ENCODE measurements around the gene LRP2BP. TPM values are rescaled to one million over a fixed set of nuclear protein-coding genes. Genes with fewer than 3 reads are reported as not detected.
A peak's percentile ranks its signal among the peaks of the same experiment; 100 is the strongest.

The LRP2BP gene
- total and polyA plus RNA-seq, 7 experiments from 2014 or later = 0.58 to 2.4 (median 1.7) TPM

GRCh38 chr4:185351691-185352090, 44.0 kb downstream of the LRP2BP start:
- H3K4me1 Mint-ChIP-seq = peaks cover 0 to 14% (median 0%) of the 10 kb centered on the region in 7 donors
- H3K9me3 Mint-ChIP-seq = peaks cover 0 to 1% (median 0%) of the 10 kb centered on the region in 11 donors
- Histone ChIP-seq H3K27me3 (ENCODE audit: control insufficient read depth in 2 of 2, insufficient read depth in 2 of 2, low read length in 2 of 2) (no peaks in the 10 kb centered on the region), H3K4me3 (ENCODE audit: low read length) (no peak overlapping the region), H3K27ac (ENCODE audit: low read depth, low read length) (no peak overlapping the region), H3K4me1 (ENCODE audit: control insufficient read depth in 2 of 2, insufficient read depth in 2 of 2, low read length in 2 of 2) (no peaks in the 10 kb centered on the region), H3K36me3 (ENCODE audit: control insufficient read depth in 2 of 3, insufficient read depth in 3 of 3, low read length in 3 of 3) (no peaks in the 10 kb centered on the region), H3K9me3 (ENCODE audit: control insufficient read depth in 2 of 3, low read length in 3 of 3) (no peaks in the 10 kb centered on the region)
- ChIA-PET POLR2A (no interaction called here), CTCF (no interaction called here)
- no peak overlapping the region for H3K4me3 Mint-ChIP-seq
- H3K27me3 Mint-ChIP-seq = no peaks in the 10 kb centered on the region
- intact Hi-C loops (cut with micrococcal nuclease) = no loop called here
- ATAC-seq (no peak), DNase-seq (no peak)
- H3K27ac Mint-ChIP-seq = no peak overlapping the region
- peaks cover 32 to 66% (median 48%) of the 10 kb centered on the region in 5 donors for H3K36me3 Mint-ChIP-seq

- CTCF ChIA-PET = no interaction called here
- peaks cover 0 to 1% (median 0%) of the 10 kb centered on the region in 11 donors for H3K9me3 Mint-ChIP-seq
- H3K27ac Mint-ChIP-seq = peak overlapping the region in 1 of 9 donors; percentile 21
- H3K27me3 ChIP-seq (ENCODE audit: control insufficient read depth in 2 of 2, insufficient read depth in 2 of 2, low read length in 2 of 2) = no peaks in the 10 kb centered on the region
- H3K4me1 ChIP-seq (ENCODE audit: control insufficient read depth in 2 of 2, insufficient read depth in 2 of 2, low read length in 2 of 2) = peaks cover 3 to 13% of the 10 kb centered on the region in 2 donors
- intact Hi-C loops (cut with micrococcal nuclease) = no loop called here
- no peaks in the 10 kb centered on the region for H3K9me3 ChIP-seq (ENCODE audit: control insufficient read depth in 2 of 3, low read length in 3 of 3)
- no peaks in the 10 kb centered on the region for H3K27me3 Mint-ChIP-seq
- no peaks in the 10 kb centered on the region for H3K36me3 ChIP-seq (ENCODE audit: control insufficient read depth in 2 of 3, insufficient read depth in 3 of 3, low read length in 3 of 3)
- DNase-seq = no peak
- no peak overlapping the region for H3K4me3 ChIP-seq (ENCODE audit: low read length)
- no peak for ATAC-seq
- no peak overlapping the region for H3K4me3 Mint-ChIP-seq
- H3K36me3 Mint-ChIP-seq = peaks cover 23 to 59% (median 42%) of the 10 kb centered on the region in 5 donors
- peaks cover 11 to 35% (median 14%) of the 10 kb centered on the region in 7 donors for H3K4me1 Mint-ChIP-seq
- POLR2A ChIA-PET = no interaction called here
- no peak overlapping the region for H3K27ac ChIP-seq (ENCODE audit: low read depth, low read length)
Measured at GRCh38 chr4:185346975-185347601, 48.6 kb downstream of the LRP2BP start.

- no peak overlapping the region for H3K27ac ChIP-seq (ENCODE audit: low read depth, low read length)
- H3K4me3 ChIP-seq (ENCODE audit: low read length) = no peak overlapping the region
- no peaks in the 10 kb centered on the region for H3K36me3 ChIP-seq (ENCODE audit: control insufficient read depth in 2 of 3, insufficient read depth in 3 of 3, low read length in 3 of 3)
- POLR2A ChIA-PET = no interaction called here
- Mint-ChIP-seq H3K27ac (peak overlapping the region in 7 of 9 donors; percentile 44 to 92 (median 74)), H3K4me1 (peaks cover 11 to 49% (median 19%) of the 10 kb centered on the region in 7 donors), H3K36me3 (peaks cover 16 to 50% (median 41%) of the 10 kb centered on the region in 5 donors), H3K4me3 (peak overlapping the region in 8 of 10 donors; percentile 14 to 70 (median 50)), H3K9me3 (peaks cover 0 to 1% (median 0%) of the 10 kb centered on the region in 11 donors), H3K27me3 (no peaks in the 10 kb centered on the region)
- no peaks in the 10 kb centered on the region for H3K27me3 ChIP-seq (ENCODE audit: control insufficient read depth in 2 of 2, insufficient read depth in 2 of 2, low read length in 2 of 2)
- CTCF ChIA-PET = no interaction called here
- H3K4me1 ChIP-seq (ENCODE audit: control insufficient read depth in 2 of 2, insufficient read depth in 2 of 2, low read length in 2 of 2) = peaks cover 3 to 13% of the 10 kb centered on the region in 2 donors
- ATAC-seq (no peak), DNase-seq (peak in 2 of 9 donors; percentile 1 to 8)
- intact Hi-C loops (cut with micrococcal nuclease) = no loop called here
- H3K9me3 ChIP-seq (ENCODE audit: control insufficient read depth in 2 of 3, low read length in 3 of 3) = no peaks in the 10 kb centered on the region
Measured at GRCh38 chr4:185344743-185345538, 50.8 kb downstream of the LRP2BP start.

GRCh38 chr4:185343726-185344581, 51.8 kb downstream of the LRP2BP start:
- intact Hi-C loops (cut with micrococcal nuclease) = no loop called here
- ATAC-seq (no peak), DNase-seq (no peak)
- H3K4me3 Mint-ChIP-seq = peak overlapping the region in 3 of 10 donors; percentile 9 to 55 (median 28)
- Histone ChIP-seq H3K27me3 (ENCODE audit: control insufficient read depth in 2 of 2, insufficient read depth in 2 of 2, low read length in 2 of 2) (no peaks in the 10 kb centered on the region), H3K36me3 (ENCODE audit: control insufficient read depth in 2 of 3, insufficient read depth in 3 of 3, low read length in 3 of 3) (no peaks in the 10 kb centered on the region), H3K4me3 (ENCODE audit: low read length) (no peak overlapping the region), H3K4me1 (ENCODE audit: control insufficient read depth in 2 of 2, insufficient read depth in 2 of 2, low read length in 2 of 2) (peaks cover 3 to 13% of the 10 kb centered on the region in 2 donors), H3K27ac (ENCODE audit: low read depth, low read length) (no peak overlapping the region), H3K9me3 (ENCODE audit: control insufficient read depth in 2 of 3, low read length in 3 of 3) (no peaks in the 10 kb centered on the region)
- peaks cover 14 to 48% (median 35%) of the 10 kb centered on the region in 5 donors for H3K36me3 Mint-ChIP-seq
- H3K9me3 Mint-ChIP-seq = peaks cover 0 to 1% (median 0%) of the 10 kb centered on the region in 11 donors
- H3K27me3 Mint-ChIP-seq = no peaks in the 10 kb centered on the region
- CTCF ChIA-PET = no interaction called here
- peak overlapping the region in 7 of 9 donors; percentile 42 to 85 (median 59) for H3K27ac Mint-ChIP-seq
- POLR2A ChIA-PET = no interaction called here
- H3K4me1 Mint-ChIP-seq = peaks cover 11 to 58% (median 28%) of the 10 kb centered on the region in 7 donors

GRCh38 chr4:185341841-185342240, 53.9 kb downstream of the LRP2BP start:
- H3K4me1 Mint-ChIP-seq = peaks cover 11 to 56% (median 28%) of the 10 kb centered on the region in 7 donors

GRCh38 chr4:185341377-185341776, 54.3 kb downstream of the LRP2BP start:
- CTCF ChIA-PET = no interaction called here
- Mint-ChIP-seq H3K9me3 (peaks cover 0 to 2% (median 0%) of the 10 kb centered on the region in 11 donors), H3K36me3 (peaks cover 0 to 47% (median 35%) of the 10 kb centered on the region in 5 donors), H3K27me3 (no peaks in the 10 kb centered on the region), H3K27ac (peak overlapping the region in 1 of 9 donors; percentile 19), H3K4me1 (peaks cover 11 to 55% (median 28%) of the 10 kb centered on the region in 7 donors), H3K4me3 (no peak overlapping the region)
- Histone ChIP-seq H3K27ac (ENCODE audit: low read depth, low read length) (no peak overlapping the region), H3K4me1 (ENCODE audit: control insufficient read depth in 2 of 2, insufficient read depth in 2 of 2, low read length in 2 of 2) (peaks cover 3 to 13% of the 10 kb centered on the region in 2 donors), H3K4me3 (ENCODE audit: low read length) (no peak overlapping the region), H3K9me3 (ENCODE audit: control insufficient read depth in 2 of 3, low read length in 3 of 3) (no peaks in the 10 kb centered on the region), H3K27me3 (ENCODE audit: control insufficient read depth in 2 of 2, insufficient read depth in 2 of 2, low read length in 2 of 2) (no peaks in the 10 kb centered on the region), H3K36me3 (ENCODE audit: control insufficient read depth in 2 of 3, insufficient read depth in 3 of 3, low read length in 3 of 3) (no peaks in the 10 kb centered on the region)
- intact Hi-C loops (cut with micrococcal nuclease) = no loop called here
- POLR2A ChIA-PET = no interaction called here
- DNase-seq (no peak), ATAC-seq (no peak)

More at GRCh38 chr4:185341841-185342240, 53.9 kb downstream of the LRP2BP start:
- Histone ChIP-seq H3K36me3 (ENCODE audit: control insufficient read depth in 2 of 3, insufficient read depth in 3 of 3, low read length in 3 of 3) (no peaks in the 10 kb centered on the region), H3K4me1 (ENCODE audit: control insufficient read depth in 2 of 2, insufficient read depth in 2 of 2, low read length in 2 of 2) (peaks cover 3 to 13% of the 10 kb centered on the region in 2 donors), H3K27ac (ENCODE audit: low read depth, low read length) (no peak overlapping the region), H3K4me3 (ENCODE audit: low read length) (no peak overlapping the region), H3K27me3 (ENCODE audit: control insufficient read depth in 2 of 2, insufficient read depth in 2 of 2, low read length in 2 of 2) (no peaks in the 10 kb centered on the region), H3K9me3 (ENCODE audit: control insufficient read depth in 2 of 3, low read length in 3 of 3) (no peaks in the 10 kb centered on the region)
- Mint-ChIP-seq H3K9me3 (peaks cover 0 to 2% (median 0%) of the 10 kb centered on the region in 11 donors), H3K36me3 (peaks cover 2 to 44% (median 33%) of the 10 kb centered on the region in 5 donors), H3K4me3 (no peak overlapping the region), H3K27me3 (no peaks in the 10 kb centered on the region), H3K27ac (peak overlapping the region in 1 of 9 donors; percentile 47)
- intact Hi-C loops (cut with micrococcal nuclease) = no loop called here
- ChIA-PET CTCF (interaction anchor here (0.6 kb wide), 1 partner anchor 9 kb away, joined by 3 read pairs; no protein-coding TSS in a partner anchor), POLR2A (no interaction called here)
- DNase-seq (no peak), ATAC-seq (no peak)
